ENCODE measurements around the gene INAFM2.

The INAFM2 gene

GRCh38 chr15:40369971-40370370 lies 46.5 kb downstream of the INAFM2 start:
- no peak for TF ChIP-seq CTCF (IDR thresholded peaks at IDR 0.05)

GRCh38 chr15:40372981-40373380 lies 49.5 kb downstream of the INAFM2 start:
- no peak for TF ChIP-seq CTCF (IDR thresholded peaks at IDR 0.05)
